ENCODE results near the gene PYCARD.

Gene PYCARD

GRCh38 chr16:31221357-31222160 lies 19.0 kb upstream of the PYCARD start:
- H3K36me3 Mint-ChIP-seq (ENCODE audit: low read depth) = no peaks in the 10 kb centered on the region
- H3K27ac Mint-ChIP-seq = no peak overlapping the region

GRCh38 chr16:31219154-31219741 lies 16.7 kb upstream of the PYCARD start:
- no peaks in the 10 kb centered on the region for H3K9me3 Mint-ChIP-seq
- DNase-seq (no peak), ATAC-seq (no peak)
- no peak overlapping the region for H3K27ac Mint-ChIP-seq
- peaks cover 45% of the 10 kb centered on the region for H3K27me3 Mint-ChIP-seq
- peaks cover 15% of the 10 kb centered on the region for H3K4me1 Mint-ChIP-seq
- H3K4me3 Mint-ChIP-seq = no peak overlapping the region
- H3K36me3 Mint-ChIP-seq (ENCODE audit: low read depth) = no peaks in the 10 kb centered on the region

More at GRCh38 chr16:31221357-31222160, 19.0 kb upstream of the PYCARD start:
- ATAC-seq (no peak), DNase-seq (no peak)
- Mint-ChIP-seq H3K27me3 (peaks cover 33% of the 10 kb centered on the region), H3K4me1 (peaks cover 5% of the 10 kb centered on the region), H3K4me3 (no peak overlapping the region), H3K9me3 (no peaks in the 10 kb centered on the region)

GRCh38 chr16:31217136-31217530 lies 14.6 kb upstream of the PYCARD start:
- Mint-ChIP-seq H3K9me3 (no peaks in the 10 kb centered on the region), H3K36me3 (ENCODE audit: low read depth) (no peaks in the 10 kb centered on the region), H3K27ac (no peak overlapping the region), H3K4me3 (peak overlapping the region; percentile 49), H3K4me1 (peaks cover 15% of the 10 kb centered on the region), H3K27me3 (peaks cover 54% of the 10 kb centered on the region)
- ATAC-seq (no peak), DNase-seq (no peak)

GRCh38 chr16:31216422-31217135 lies 14.0 kb upstream of the PYCARD start, which contains the start of gene PYDC1:
Gene PYDC1, minus strand, starts transcription at chr16:31217135. Its CDS starts 107 bp downstream, at chr16:31217028.
- Mint-ChIP-seq H3K36me3 (ENCODE audit: low read depth) (no peaks in the 10 kb centered on the region), H3K4me3 (peak within 1 kb of the TSS; percentile 69), H3K27ac (no peak within 1 kb of the TSS), H3K4me1 (peaks cover 19% of the 10 kb centered on the region), H3K9me3 (no peaks in the 10 kb centered on the region), H3K27me3 (peaks cover 58% of the 10 kb centered on the region)
- ATAC-seq = no peak
- DNase-seq = no peak

GRCh38 chr16:31215287-31216162 lies 13.0 kb upstream of the PYCARD start:
- peaks cover 51% of the 10 kb centered on the region for H3K27me3 Mint-ChIP-seq
- H3K27ac Mint-ChIP-seq = no peak overlapping the region
- peak overlapping the region; percentile 69 for H3K4me3 Mint-ChIP-seq
- peak; percentile 55 for ATAC-seq
- no peaks in the 10 kb centered on the region for H3K36me3 Mint-ChIP-seq (ENCODE audit: low read depth)
- no peaks in the 10 kb centered on the region for H3K9me3 Mint-ChIP-seq
- DNase-seq = no peak
- peaks cover 21% of the 10 kb centered on the region for H3K4me1 Mint-ChIP-seq

- no peak for DNase-seq
- no peak overlapping the region for H3K27ac Mint-ChIP-seq
- H3K27me3 Mint-ChIP-seq = peaks cover 51% of the 10 kb centered on the region
- H3K4me3 Mint-ChIP-seq = peak overlapping the region; percentile 21
- ATAC-seq = no peak
- no peaks in the 10 kb centered on the region for H3K36me3 Mint-ChIP-seq (ENCODE audit: low read depth)
- peaks cover 21% of the 10 kb centered on the region for H3K4me1 Mint-ChIP-seq
- H3K9me3 Mint-ChIP-seq = no peaks in the 10 kb centered on the region
Measured at GRCh38 chr16:31214708-31215286, 12.2 kb upstream of the PYCARD start.

- peaks cover 21% of the 10 kb centered on the region for H3K4me1 Mint-ChIP-seq
- no peak for DNase-seq
- H3K9me3 Mint-ChIP-seq = no peaks in the 10 kb centered on the region
- H3K27ac Mint-ChIP-seq = no peak within 1 kb of the TSS
- no peaks in the 10 kb centered on the region for H3K36me3 Mint-ChIP-seq (ENCODE audit: low read depth)
- peaks cover 50% of the 10 kb centered on the region for H3K27me3 Mint-ChIP-seq
- H3K4me3 Mint-ChIP-seq = no peak within 1 kb of the TSS
- ATAC-seq = no peak
Measured at GRCh38 chr16:31213877-31214707, 11.5 kb upstream of the PYCARD start, which contains the start of gene TRIM72. Gene TRIM72, plus strand, starts transcription at chr16:31214119. Its CDS starts 620 bp downstream, at chr16:31214739.

- Mint-ChIP-seq H3K27ac (no peak overlapping the region), H3K9me3 (no peaks in the 10 kb centered on the region), H3K4me1 (peaks cover 21% of the 10 kb centered on the region), H3K36me3 (ENCODE audit: low read depth) (no peaks in the 10 kb centered on the region), H3K27me3 (peaks cover 43% of the 10 kb centered on the region), H3K4me3 (no peak overlapping the region)
- ATAC-seq (no peak), DNase-seq (no peak)
Measured at GRCh38 chr16:31213342-31213741, 10.8 kb upstream of the PYCARD start.

- peaks cover 15% of the 10 kb centered on the region for H3K4me1 Mint-ChIP-seq
- H3K27ac Mint-ChIP-seq = no peak overlapping the region
- H3K27me3 Mint-ChIP-seq = peaks cover 3% of the 10 kb centered on the region
- H3K36me3 Mint-ChIP-seq (ENCODE audit: low read depth) = no peaks in the 10 kb centered on the region
- ATAC-seq = no peak
- H3K9me3 Mint-ChIP-seq = no peaks in the 10 kb centered on the region
- H3K4me3 Mint-ChIP-seq = no peak overlapping the region
- no peak for DNase-seq
Measured at GRCh38 chr16:31206776-31207175, 4.2 kb upstream of the PYCARD start.

- Mint-ChIP-seq H3K27me3 (no peaks in the 10 kb centered on the region), H3K9me3 (no peaks in the 10 kb centered on the region), H3K36me3 (ENCODE audit: low read depth) (peaks cover under 1% of the 10 kb centered on the region), H3K4me1 (peaks cover 25% of the 10 kb centered on the region), H3K4me3 (no peak overlapping the region), H3K27ac (no peak overlapping the region)
- ATAC-seq = no peak
- no peak for DNase-seq
Measured at GRCh38 chr16:31204871-31205666, 2.5 kb upstream of the PYCARD start.

- H3K4me1 Mint-ChIP-seq = peaks cover 49% of the 10 kb centered on the region
- DNase-seq (no peak), ATAC-seq (peak; percentile 41)
- H3K27me3 Mint-ChIP-seq = no peaks in the 10 kb centered on the region
- no peaks in the 10 kb centered on the region for H3K9me3 Mint-ChIP-seq
- H3K36me3 Mint-ChIP-seq (ENCODE audit: low read depth) = peaks cover 6% of the 10 kb centered on the region
- peak overlapping the region; percentile 59 for H3K27ac Mint-ChIP-seq
- peak overlapping the region; percentile 76 for H3K4me3 Mint-ChIP-seq
Measured at GRCh38 chr16:31201582-31202413, 762 bp downstream of the PYCARD start.

Data from activated naive CD8-positive, alpha-beta T cell treated with anti-CD3 and anti-CD28 coated beads, Interleukin-2, amount 50 U/mL, for 24 hours (primary cell).